ENCODE measurements around the gene NDUFS7. TPM values are rescaled to one million over a fixed set of nuclear protein-coding genes. Genes with fewer than 3 reads are reported as not detected.

The NDUFS7 gene
- total and polyA plus RNA-seq, 8 donors, result 31.6 to 217 (median 117) TPM

DNA sequence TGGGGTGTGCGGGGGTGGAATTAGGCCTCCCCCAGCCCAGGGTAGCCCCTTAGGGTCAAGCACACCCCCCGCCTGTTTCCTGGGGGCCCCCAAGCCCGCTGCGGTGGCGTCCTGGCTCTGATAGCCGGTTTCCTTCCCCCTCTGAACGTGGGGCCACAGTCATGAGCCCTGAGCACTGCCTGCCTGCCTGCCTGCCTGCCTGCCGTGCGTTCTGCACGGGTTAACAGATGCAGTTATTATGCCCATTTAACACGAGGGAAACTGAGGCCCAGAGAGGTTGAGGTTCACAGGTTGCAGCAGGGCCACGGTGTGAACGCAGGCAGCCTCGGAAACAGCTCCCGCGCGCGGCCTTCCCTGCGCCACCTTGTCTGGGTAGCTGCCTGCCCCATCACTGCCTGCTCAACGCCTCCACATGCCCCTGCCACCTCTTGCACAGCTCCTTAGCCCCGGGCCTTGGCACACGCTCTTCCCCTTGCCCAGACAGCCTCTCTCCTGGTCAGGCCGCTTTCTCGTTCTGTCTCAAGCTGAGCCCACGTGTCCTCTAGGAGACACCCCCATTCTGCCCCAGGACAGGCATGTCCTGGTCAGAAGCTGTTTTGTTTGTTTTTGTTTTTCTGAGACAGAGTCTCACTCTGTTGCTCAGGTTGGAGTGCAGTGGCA is 18.8 kb downstream of the NDUFS7 start:
- Histone ChIP-seq H3K27me3 (peaks cover 0 to 20% (median 0%) of the 10 kb centered on the region in 3 donors), H3K4me1 (peaks cover 23 to 55% (median 51%) of the 10 kb centered on the region in 4 donors), H3K36me3 (no peaks in the 10 kb centered on the region), H3K9me3 (no peaks in the 10 kb centered on the region), H3K4me3 (no peak overlapping the region), H3K27ac (no peak overlapping the region)
- intact Hi-C loops (cut with DNase I; ENCODE audit: low total_unique reads), result no loop called here
- no peak for DNase-seq
- TF ChIP-seq POLR2A (IDR thresholded peaks at IDR 0.05) (no peak), POLR2AphosphoS5 (IDR thresholded peaks at IDR 0.05) (no peak), EP300 (IDR thresholded peaks at IDR 0.05) (no peak)
- TF ChIP-seq, protein P1, sequence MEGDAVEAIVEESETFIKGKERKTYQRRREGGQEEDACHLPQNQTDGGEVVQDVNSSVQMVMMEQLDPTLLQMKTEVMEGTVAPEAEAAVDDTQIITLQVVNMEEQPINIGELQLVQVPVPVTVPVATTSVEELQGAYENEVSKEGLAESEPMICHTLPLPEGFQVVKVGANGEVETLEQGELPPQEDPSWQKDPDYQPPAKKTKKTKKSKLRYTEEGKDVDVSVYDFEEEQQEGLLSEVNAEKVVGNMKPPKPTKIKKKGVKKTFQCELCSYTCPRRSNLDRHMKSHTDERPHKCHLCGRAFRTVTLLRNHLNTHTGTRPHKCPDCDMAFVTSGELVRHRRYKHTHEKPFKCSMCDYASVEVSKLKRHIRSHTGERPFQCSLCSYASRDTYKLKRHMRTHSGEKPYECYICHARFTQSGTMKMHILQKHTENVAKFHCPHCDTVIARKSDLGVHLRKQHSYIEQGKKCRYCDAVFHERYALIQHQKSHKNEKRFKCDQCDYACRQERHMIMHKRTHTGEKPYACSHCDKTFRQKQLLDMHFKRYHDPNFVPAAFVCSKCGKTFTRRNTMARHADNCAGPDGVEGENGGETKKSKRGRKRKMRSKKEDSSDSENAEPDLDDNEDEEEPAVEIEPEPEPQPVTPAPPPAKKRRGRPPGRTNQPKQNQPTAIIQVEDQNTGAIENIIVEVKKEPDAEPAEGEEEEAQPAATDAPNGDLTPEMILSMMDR (IDR thresholded peaks at IDR 0.05), result no peak
- 44 to 57% (median 55%) methylated on average over 17 to 25 of the region's 25 CpGs for WGBS, 5 donors

DNA sequence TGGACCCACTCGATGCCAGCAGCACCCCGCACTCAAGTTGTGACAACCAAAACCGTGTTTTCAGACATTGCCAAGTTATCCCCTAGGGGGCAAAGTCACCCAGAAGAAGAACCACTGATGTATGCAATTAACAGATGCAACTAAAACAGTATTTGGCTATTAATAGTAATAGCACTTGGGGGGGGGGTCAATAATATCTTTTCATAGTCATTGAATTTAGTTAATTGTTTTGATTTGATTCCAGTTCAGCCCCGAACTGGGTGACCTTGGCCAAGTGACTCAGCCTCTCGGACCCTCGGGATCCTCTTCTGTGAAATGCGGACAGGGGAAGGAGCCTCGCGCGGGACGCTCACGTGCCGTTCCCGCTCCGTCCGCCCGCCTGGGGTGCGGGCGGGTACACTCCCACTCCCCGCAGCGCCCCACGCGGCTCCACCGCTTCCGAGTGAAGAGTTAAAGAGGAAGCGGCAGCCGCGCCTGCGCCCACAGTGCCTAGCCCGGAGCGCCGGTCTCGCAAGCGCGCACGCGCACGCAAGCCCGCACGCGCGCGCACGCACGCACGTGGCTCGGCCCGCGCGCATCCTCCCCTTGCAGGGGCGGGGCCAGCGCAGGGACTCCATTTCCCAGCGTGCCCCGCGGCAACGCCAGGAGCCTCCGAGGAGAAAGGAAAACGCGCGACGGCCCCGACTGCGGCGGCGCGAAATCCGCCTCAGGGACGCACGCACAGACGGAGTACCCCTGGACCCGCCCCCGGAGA is 23.2 kb downstream of the NDUFS7 start:
- Histone ChIP-seq H3K4me1 (peaks cover 30 to 67% (median 63%) of the 10 kb centered on the region in 4 donors), H3K36me3 (peaks cover 0 to 10% (median 8%) of the 10 kb centered on the region in 4 donors), H3K9me3 (no peaks in the 10 kb centered on the region), H3K27me3 (peaks cover 0 to 8% (median 0%) of the 10 kb centered on the region in 3 donors), H3K27ac (peak overlapping the region; percentile 82 to 98 (median 88)), H3K4me3 (peak overlapping the region; percentile 52 to 100 (median 98))
- 0 to 2% (median 0%) methylated on average over 47 to 72 of the region's 72 CpGs for WGBS, 5 donors
- no peak for TF ChIP-seq EP300 (IDR thresholded peaks at IDR 0.05)
- TF ChIP-seq, protein P1 (IDR thresholded peaks at IDR 0.05), result peak in 2 of 7 experiments; percentile 29 to 35
- peak; percentile 42 to 86 (median 73) for TF ChIP-seq POLR2AphosphoS5 (IDR thresholded peaks at IDR 0.05)
- DNase-seq, result peak; percentile 100
- intact Hi-C loops (cut with DNase I; ENCODE audit: low total_unique reads), result no loop called here

DNA sequence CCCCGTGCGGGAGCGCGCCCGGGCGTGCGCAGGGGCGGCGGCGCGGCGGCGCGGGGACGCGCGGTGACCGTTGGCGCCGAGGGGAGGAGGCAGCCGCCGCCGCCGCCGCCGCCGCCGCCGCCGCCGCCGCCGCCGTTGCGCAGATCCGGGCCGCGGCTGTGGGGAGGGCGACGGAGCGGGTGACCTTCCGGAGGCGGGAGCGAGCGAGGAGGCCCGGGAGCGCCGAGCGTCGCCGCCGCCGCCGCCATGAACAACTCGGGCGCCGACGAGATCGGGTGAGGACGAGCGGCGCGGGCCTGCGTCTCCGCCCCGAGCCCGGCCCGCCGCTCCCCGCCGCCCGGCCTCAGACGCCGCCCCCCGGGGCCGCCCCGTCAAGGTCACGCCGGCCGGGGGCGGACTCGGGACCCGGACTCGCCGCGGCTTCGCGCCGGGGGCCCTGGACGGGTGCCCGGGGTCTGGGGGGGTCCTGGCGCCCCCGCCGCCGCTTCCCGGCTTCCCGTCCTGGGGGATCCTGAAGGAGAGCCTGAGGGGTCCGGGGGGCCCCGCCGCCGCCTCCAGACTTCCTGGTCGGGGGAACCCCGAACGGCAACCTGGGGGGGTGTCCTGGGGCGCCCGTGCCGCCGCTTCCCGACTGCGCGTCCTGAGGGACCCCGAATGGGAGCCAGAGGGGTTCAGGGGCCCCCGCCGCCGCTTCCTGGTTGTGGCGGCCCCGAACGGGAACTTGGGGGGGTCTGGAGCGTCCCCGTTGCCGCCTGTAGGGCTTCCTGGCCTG is 24.0 kb downstream of the NDUFS7 start, which contains the start of gene DAZAP1:
TSS of gene DAZAP1 (plus strand) at position 59 of the 772 bp plus-strand sequence. CDS start at position 247, 188 bp downstream.
- WGBS, 5 donors, result 0 to 1% (median 0%) methylated on average over 9 to 121 of the region's 121 CpGs
- Histone ChIP-seq H3K27ac (peak within 1 kb of the TSS; percentile 88 to 98 (median 96)), H3K4me3 (peak within 1 kb of the TSS; percentile 97 to 100 (median 100)), H3K36me3 (peaks cover 4 to 14% (median 11%) of the 10 kb centered on the region in 4 donors), H3K4me1 (peaks cover 38 to 67% (median 63%) of the 10 kb centered on the region in 4 donors), H3K27me3 (peaks cover 0 to 5% (median 0%) of the 10 kb centered on the region in 3 donors), H3K9me3 (no peaks in the 10 kb centered on the region)
- intact Hi-C loops (cut with DNase I; ENCODE audit: low total_unique reads), result no loop called here
- TF ChIP-seq POLR2AphosphoS5 (IDR thresholded peaks at IDR 0.05) (no peak), EP300 (IDR thresholded peaks at IDR 0.05) (no peak), POLR2A (IDR thresholded peaks at IDR 0.05) (no peak)
- TF ChIP-seq, protein P1 (IDR thresholded peaks at IDR 0.05), result no peak
- peak in 1 of 2 donors; percentile 52 for DNase-seq

Measured in stomach (tissue), 9 donors.